GM21423 (cell line): ENCODE results near the gene ATL3.
"Not testable (repeated sequence)": the region's sequence is repeated elsewhere in the genome, so short reads cannot be mapped to it uniquely, and the experiment has no call there.

Experiments
- ATAC-seq: cut with Tn5 transposase; IDR thresholded peaks from one replicate; pipeline ENCODE4 v1.9.1; 2021; ENCODE audit warnings: mild to moderate bottlenecking, moderate library complexity; ENCODE audit not compliant: unreplicated experiment

ATL3 gene

DNA sequence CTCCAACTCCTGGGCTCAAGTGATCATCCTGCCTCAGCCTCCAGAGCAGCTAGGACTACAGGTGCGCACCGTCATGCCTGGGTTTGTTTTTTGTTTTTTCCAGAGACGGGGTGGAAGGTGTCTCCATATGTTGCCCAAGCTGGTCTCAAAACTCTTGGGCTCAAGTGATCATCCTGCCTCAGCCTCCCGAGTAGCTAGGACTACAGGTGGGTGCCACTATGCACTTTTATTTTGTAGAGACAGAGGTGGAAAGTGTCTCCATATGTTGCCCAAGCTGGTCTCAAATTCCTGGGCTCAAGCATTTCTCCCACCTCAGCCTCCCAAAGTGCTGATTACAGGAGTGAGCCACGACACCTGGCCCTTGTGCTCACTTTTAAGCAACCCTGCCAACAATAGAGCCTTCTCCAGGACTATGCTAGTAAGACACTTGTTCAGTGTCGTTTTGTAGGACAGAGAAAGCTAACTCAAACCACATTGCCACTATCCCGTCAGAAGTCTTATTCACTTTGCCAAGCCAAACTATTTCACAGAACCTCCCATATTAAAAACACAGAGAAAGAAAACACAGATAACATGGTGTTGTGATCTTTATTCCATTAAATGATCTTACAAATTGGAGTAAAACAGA, 47.5 kb downstream of the ATL3 start:
- no peak for ATAC-seq

DNA sequence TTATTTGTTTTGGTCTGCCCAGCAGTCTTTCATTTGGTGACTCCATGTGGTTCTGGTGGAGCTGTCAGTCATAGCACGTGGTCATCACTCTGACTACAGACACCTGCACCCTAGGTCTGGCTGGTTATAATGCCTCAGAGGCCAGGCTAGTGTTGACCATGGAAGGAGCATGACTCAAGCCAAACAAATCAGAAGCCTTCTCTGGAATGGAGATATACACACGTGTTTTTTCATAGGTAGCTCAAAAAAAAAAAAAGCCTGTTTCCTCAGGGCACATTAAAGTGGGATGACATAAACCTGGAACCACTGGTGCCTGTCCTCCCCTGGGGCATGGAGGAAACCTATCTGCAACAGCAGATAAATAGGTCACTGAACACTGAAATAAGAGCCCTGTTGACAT, 48.9 kb downstream of the ATL3 start:
- ATAC-seq: no peak

DNA sequence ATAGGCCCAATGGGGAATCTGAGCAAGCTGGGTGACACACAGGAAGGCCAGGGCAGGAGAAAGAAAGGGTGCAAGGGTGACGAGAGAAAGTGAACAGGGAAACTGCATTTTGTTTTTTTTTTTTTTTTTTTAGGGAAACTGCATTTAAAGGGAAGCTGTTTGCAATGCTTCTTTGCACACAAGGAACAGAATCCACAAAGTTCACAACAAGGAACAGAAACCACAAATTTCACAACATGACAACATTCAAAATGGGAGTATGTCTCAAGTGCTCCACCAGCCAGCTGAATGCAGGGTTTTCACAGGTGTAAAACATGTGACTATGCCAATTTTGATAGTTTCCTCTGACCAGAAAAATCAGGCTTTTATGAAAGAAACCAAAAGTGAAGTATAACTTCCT, 50.1 kb downstream of the ATL3 start:
- ATAC-seq: no peak

DNA sequence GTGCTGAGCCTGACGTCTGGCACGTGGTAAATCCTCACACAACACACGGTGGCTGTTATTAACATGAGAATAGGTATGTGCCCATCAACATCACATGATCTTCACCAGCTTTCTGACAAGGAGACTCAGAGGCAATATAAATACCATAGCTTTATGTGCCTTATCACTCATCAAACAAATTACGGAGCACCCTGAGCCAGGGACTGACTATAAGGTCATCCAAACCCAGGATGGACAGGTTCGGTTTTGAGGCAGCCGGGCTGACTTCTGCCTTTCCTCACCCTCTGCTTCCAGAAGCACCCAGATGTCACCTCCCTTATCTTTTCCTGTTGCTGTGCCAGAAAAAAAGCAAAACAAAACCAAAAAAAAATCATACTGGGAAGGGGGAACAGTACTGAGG, 51.2 kb downstream of the ATL3 start:
- ATAC-seq: no peak

DNA sequence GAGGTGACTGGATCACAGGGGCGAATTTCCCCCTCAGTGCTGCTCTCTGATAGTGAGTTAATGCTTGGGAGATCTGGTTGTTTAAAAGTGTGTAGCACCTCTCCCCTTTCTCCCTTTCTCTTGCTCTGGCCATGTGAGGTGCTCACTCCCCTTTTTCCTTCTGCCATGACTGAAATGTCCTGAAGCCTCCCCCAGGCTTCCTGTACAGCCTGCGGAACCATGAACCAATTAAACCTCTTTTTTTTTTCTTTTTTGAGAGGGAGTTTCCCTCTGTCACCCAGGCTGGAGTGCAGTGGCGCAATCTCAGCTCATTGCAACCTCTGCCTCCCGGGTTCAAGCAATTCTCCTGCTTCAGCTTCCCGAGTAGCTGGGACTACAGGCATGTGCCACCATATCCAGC, 53.5 kb downstream of the ATL3 start:
- not testable (repeated sequence) for ATAC-seq

DNA sequence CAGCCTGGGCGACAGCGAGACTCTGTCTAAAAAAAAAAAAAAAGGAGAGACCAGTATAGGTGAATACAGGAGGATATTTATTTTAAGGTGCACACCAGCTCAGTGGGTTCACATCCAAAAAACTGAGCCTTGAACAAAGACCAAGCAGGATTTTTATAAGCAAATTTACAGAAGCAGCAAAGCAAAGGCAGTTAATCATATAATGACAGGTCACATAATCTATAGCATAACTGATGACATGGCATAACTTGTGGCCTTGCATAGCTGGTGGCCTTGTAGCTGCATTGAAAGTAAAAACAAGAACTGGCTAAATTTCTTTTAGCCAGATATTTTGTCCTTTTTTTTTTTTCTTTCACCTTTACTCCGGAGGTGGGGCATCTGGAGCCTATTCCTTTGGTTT, 54.2 kb downstream of the ATL3 start:
- ATAC-seq: no peak

DNA sequence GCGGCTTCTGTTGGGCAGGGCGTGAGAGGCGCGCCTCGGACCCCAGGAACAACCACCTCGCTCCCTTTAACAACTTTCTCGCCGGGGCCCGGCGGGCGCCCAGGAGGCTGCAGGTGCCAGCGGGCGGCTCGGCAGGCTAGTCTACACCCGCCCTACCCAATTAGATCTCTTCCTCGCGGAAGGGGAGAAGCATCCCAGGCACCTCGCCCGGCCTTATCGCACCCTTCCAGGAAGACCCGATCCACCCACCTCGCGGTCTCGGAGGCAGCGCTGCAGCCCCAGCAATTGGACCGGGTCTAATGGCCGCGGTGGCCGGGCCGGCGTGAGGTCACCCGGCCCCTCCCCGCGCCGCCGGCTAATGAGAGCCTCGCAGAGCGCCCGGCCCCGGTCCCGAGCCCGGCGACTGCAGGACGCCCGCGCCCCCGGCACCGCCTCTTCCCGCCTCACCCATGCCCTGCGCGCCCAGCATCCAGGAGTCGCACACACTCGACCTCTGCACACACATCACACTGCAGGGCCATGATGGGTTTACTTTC, 57.0 kb downstream of the ATL3 start, which contains the start of gene PLAAT3:
Gene PLAAT3 (minus strand): TSS at position 298 of the 536 bp plus-strand sequence. CDS start 419 bp downstream, outside the sequence.
- ATAC-seq: no peak

DNA sequence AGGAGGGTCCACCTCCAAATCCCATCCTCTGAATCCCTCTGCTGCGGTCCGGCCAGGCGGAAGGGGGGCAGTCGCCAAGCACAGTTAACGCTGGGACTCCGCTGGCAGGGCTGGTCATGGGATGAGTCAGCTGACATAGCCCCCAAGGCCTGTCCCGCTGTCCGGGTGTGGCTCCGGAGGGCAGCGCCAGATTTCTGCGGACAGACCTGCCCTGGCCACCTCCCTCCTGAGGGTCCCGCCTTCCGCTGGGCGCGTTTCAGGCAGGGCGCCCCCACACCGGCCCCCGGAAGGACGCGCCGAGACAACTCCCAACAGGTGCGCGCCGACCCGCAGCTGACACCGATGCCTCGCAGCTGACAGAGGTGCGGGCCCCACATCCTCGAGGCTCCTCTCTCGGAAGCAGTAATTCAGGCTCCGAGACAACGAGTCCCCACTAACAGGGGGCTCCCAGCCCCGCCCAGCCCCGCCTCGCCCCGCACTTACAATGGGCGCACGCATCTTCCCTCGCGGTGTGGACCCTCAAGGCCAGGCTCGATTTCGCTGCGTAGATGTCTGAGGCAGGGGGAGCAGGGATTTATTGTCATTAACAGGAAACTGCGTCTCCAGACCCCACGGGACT, 57.5 kb downstream of the ATL3 start:
- ATAC-seq: no peak

DNA sequence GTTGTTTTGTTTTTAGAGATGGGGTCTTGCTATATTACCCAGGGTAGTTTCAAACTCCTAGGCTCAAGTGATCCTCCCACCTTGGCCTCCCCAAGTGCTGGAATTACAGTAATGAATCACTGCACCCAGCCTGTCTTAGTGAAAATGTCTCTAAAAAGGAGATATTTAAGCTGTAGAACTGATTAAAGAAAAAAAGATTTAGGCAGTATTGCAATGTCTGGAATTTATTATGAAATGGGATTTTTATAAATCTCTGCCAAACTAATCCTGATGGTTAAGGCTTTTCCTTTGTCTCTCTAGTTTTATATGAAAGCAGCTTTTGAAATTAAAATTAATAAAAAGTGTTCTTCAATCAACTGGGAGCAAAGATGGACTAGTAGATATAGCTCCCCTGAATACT, 59.0 kb downstream of the ATL3 start:
- ATAC-seq: no peak

DNA sequence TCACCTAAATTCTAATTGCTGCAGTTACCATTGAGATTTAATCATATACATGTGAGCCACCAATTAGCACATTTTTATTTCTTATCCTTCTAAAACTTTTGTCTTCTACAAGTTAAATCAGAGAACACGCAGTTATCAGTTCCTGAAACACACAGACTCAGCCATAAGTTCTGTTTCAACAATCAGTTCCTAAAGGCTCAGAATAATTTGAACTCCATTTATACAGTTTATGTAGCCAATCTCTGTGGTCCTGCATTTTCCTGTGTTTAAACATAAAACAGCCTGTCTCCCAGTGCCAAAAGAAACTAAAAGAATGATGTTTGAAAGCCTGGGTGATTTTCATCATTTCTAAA, 59.8 kb downstream of the ATL3 start:
- no peak for ATAC-seq

DNA sequence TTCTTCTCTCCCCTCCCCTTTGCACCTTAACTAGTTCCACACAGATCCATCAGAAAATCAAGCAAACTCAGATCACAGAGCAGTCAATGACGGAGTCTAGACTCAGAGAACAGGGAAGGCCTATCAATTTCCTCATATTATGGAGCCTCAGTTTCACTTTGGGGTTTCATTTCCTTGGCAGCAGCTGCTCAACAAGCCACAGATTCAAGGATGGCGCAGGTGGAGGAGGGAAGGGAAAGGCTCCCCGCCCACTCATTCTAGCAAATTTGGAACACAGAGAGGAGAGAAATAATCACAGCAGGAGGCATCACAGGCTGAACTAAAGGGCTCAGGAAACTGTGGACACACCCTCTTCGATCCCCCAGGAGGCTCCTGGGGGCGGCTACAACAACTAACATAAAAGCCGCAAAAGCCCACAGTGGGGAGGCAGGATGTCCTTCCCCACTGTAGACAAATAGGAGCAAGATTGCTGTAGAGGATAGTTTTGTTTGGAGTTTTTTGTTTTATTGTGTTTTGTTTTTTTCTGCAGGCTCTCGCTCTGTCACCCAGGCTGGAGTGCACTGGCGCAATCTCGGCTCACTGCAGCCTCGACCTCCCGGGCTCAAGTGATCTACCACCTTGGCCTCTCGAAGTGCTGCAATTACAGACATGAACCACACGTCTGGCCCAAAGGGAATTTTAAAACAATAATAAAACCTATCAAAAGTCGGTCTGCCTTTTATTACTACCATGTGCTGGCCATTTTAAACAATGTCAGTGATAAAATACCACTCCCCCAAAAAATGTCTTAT, 60.4 kb downstream of the ATL3 start:
- no peak for ATAC-seq

DNA sequence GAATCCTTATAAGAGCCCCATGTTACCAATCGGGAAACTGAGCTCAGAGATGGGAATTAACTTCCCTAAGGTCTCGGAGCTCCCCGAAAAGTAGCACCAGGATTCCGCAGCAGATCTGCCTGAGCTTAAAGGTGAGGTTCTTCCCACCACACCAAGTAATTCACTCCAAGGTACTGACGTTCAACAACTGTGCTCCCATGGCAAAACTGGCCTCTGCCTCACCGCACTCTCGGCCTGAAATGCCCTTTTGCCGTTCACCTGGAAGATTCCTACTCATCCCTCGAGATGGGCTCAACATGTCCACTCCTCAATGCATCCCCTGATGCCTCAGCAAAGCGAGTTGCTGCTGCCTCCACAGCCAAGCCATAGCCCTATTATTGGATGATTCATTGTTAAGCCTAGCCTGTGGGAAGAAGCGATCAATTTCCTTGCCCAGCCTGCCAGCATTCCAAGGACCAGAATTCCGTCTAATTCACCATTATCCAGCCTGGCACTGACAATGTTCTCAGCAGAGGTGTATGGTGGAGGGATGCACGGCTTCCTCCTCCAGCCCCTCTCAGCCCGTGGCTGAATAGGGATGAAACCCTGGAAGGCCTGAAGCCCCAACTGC, 61.1 kb downstream of the ATL3 start:
- ATAC-seq: no peak

DNA sequence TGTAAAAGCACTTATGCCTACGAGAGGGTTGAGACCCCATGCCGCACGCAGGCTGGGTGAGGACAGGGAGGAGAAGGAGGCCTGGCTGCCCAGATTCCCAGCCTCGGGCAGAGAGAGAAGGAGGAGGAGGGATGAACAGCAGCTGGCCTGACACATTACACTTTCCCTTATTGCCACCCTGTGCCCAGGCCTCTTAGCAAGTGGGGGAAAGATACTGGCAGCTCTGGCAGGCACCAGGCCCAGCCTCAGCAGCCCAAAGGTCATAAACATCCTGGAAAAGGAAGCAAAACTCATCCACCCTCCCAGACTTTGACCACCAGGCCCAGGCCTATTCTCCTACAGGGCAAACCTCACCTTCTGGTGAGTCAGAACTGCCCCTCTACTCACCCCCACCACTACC, 61.6 kb downstream of the ATL3 start:
- no peak for ATAC-seq

DNA sequence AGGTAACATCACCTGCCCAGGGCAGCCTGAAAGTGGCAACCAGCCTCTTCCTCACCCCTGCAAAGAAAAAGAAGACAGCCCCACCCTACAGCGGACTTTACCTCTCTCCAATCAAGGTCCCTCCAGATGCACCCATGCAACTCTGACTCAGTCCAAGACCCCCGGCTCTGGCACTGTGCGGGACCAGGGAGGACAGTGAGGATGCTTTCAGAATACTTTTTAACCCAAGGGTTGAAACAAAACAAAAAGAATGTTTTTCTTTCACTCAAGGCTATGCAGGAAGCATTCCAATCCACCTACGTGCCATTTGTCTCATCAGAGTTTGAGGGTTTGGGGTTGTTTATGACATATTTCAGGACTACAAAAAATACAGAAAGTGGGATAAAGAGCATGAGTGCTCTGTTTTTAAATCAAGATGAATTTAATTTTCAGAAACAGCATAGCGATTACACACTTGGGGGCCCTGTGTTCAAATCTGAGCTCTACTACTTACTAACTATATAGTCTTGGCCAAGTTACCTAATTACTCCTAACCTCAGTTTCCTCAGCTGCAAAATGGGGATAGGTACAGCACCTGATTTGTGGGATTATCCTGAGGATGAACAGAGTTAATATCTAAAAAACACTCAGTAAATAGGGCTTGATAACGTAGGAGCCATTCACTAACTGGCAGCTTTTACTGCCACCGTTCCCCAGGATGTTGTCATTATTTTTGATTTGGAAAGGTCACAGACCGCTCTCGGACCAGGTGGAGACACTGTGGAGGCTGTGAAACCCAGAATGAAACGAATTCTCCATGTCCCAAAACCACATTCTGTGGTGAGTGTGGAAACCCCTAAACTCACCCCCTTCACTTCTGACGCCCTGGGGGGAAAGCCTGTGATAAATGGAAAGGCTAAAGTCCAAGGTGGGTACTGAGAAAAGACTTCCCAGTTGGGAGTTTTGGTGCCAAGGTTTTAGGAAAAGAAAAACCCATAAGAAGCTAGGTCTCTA, 62.5 kb downstream of the ATL3 start:
- no peak for ATAC-seq

DNA sequence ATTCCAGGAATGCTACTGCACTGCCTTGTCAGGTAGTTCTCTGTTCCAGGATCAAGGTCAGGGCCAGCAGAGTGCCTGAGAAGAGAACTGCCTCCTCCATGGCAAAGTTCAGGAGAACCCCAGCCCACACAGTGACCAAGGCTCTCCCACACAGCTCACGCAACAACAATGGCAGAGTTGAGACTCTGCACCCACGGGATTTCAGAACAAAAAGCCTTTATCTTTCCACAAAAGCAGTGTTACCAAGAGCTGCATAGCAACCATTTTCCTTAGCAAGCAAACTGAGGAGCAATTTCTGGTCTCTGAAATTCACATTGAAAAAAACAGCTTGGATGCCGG, 68.0 kb downstream of the ATL3 start:
- ATAC-seq: no peak

DNA sequence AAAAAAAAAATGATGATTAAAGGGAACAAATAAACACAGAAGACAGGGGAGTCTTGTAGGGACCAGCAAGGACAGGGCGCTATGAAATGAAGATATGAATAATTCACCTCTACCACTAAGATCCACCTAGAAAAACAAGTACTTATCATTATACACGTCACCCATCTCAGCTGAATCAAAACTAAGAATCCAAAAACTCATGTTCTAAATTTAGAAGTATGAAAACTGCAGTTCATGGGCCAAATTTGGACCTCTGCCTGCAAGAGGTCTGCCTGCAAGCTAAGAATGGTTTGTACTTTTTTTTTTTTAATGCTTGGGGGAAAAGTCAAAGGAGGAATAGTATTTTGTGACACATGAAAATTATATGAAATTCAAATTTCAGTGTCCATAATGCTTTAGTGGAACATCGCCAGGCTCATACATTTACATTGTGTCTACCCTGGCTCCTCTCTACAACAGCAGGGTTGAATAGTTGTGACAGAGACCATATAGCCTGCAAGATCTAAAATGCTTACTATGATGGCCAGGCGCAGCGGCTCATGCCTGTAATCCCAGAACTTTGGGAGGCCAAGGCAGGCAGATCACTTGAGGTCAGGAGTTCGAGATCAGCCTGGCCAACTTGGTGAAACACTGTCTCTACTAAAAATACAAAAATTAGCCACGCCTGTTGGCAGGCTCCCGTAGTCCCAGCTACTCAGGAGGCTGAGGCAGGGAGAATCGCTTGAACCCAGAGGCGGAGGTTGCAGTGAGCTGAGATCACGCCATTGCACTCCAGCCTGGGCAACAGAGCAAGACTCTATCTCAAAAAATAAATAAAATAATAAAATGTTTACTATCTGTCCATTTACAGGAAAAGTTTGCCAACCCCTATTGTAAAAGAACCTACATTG, 68.6 kb downstream of the ATL3 start:
- ATAC-seq: not testable (repeated sequence)

DNA sequence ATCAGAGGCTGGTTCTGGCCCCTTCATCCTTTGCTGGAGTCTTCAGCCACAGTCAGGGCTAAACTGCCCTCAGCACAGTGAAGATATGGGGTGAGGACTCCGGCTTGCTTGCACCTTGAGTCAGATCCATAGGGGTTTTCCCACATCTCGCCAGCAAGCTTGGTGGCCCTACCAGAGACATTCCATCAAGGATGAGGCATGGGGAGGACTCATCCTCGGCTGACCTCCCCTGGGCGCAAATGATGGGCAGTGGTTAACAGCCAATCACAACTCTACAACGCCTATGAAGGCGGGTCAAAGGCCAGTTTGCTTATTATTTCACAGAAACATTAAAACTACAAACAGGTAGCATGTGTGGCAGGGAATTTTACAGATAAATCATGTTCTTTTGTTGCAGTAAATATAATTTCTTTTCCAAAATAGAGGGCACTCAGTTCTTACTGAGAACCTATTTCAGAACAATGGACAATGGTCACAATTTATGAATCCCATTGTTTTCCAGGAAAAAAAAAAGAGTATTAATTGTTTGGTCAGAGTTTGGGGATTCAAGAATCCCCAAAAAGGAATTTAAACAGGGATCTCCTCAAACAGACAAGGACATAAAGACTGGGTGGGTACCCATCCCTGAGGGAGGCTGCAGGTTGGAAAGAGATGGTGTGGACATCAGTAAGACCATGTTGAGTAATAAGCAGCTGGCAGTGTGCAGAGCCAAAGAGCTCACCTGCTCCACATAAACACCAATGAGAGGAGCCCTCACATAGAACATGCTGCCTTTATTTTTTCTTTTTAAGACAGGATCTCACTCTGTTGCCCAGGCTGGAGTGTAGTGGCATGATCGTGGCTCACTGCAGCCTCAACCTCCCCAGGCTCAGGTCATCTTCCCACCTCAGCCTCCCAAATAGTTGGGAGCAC, 71.7 kb downstream of the ATL3 start:
- ATAC-seq: no peak

DNA sequence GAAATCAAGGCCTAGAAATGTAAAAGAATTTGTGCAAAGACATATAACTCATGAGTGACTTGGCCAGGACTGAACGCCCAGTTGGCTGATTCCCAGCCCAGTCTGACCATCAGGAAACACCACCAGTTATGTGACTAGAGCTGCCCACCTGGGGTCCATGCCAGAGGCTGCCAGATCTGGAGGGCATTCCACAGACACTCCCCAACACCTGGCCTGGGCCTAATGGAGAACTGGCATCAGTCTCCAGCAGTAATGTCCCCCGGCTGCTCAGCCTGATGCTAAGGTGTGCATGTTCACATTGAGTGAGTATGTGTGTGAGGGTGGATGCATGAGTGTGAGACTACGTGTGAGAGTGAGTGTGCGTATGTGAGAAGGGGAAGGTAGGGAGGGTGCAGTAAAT, 72.6 kb downstream of the ATL3 start:
- ATAC-seq: no peak
